A673 (cell line): Measurements from ENCODE around the gene CBY1. TPM values are rescaled to one million over a fixed set of nuclear protein-coding genes. Genes with fewer than 3 reads are reported as not detected.

Source experiments
- BruUV-seq: library from RNA; stranded (reverse); fragments of 400-500 nt; replicated peaks from 2 replicates; lab custom pipeline; 2021; lab: Mats Ljungman, UMichigan
- CTCF ChIA-PET: fragments of 300-600 bp; sonication (Branson Sonifier 250); formaldehyde crosslinking; loops from one replicate; lab custom pipeline; 2022; ENCODE audit warnings: antibody characterized with exemption; lab: Charles Lee
- POLR2A ChIA-PET: fragments of 300-600 bp; sonication (Branson Sonifier 250); formaldehyde crosslinking; loops from one replicate; lab custom pipeline; 2022; ENCODE audit warnings: antibody characterized with exemption; ENCODE audit not compliant: low non-redundant PET; lab: Charles Lee
- DNase-seq: peaks from one replicate; pipeline ENCODE4 v3.0.0-alpha.2; 2015; ENCODE audit warnings: low spot score
- H3K27ac ChIP-seq: fragments of 200-600 bp; sonication (generic); 2 replicates; pipeline ENCODE4 v1.5.1; 2016; ENCODE audit warnings: mixed run types, low read depth, mild to moderate bottlenecking, mixed read lengths, antibody characterized with exemption, low read length; ENCODE audit not compliant: poor library complexity, severe bottlenecking
- H3K27me3 ChIP-seq: fragments of 200-600 bp; sonication (generic); replicated peaks from 2 replicates; pipeline ENCODE4 v1.6.1; 2017; ENCODE audit warnings: mixed run types, low read depth, mild to moderate bottlenecking, mixed read lengths, antibody characterized with exemption, low read length; ENCODE audit not compliant: insufficient read depth, poor library complexity
- H3K36me3 ChIP-seq: fragments of 200-600 bp; sonication (generic); 2 replicates; pipeline ENCODE4 v1.6.1; 2016; ENCODE audit warnings: mixed run types, mild to moderate bottlenecking, mixed read lengths, antibody characterized with exemption, low read length; ENCODE audit not compliant: insufficient read depth, poor library complexity, severe bottlenecking
- H3K4me1 ChIP-seq: fragments of 200-600 bp; sonication (generic); 2 replicates; pipeline ENCODE4 v1.6.1; 2017; ENCODE audit warnings: mixed run types, mild to moderate bottlenecking, mixed read lengths, antibody characterized with exemption, low read length; ENCODE audit not compliant: insufficient read depth, poor library complexity, severe bottlenecking
- H3K4me3 ChIP-seq: fragments of 200-600 bp; sonication (generic); 2 replicates; pipeline ENCODE4 v1.5.1; 2016; ENCODE audit warnings: low read depth, mixed run types, mild to moderate bottlenecking, mixed read lengths, low read length; ENCODE audit not compliant: poor library complexity, severe bottlenecking
- H3K9me3 ChIP-seq: fragments of 200-600 bp; sonication (generic); 2 replicates; pipeline ENCODE4 v1.6.1; 2016; ENCODE audit warnings: mixed run types, low read depth, mild to moderate bottlenecking, mixed read lengths, antibody characterized with exemption, low read length; ENCODE audit not compliant: poor library complexity, severe bottlenecking
- CTCF ChIP-seq: fragments of 300-800, 200-600 bp; sonication (generic); conservative IDR thresholded peaks from 2 replicates; pipeline ENCODE4 v1.5.1; 2017; ENCODE audit warnings: low read depth, mild to moderate bottlenecking, antibody characterized with exemption, low read length, moderate library complexity, mixed read lengths
- EZH2 ChIP-seq: fragments of 200-600 bp; sonication (generic); IDR thresholded peaks from 2 replicates; pipeline ENCODE4 v1.6.1; 2017; ENCODE audit warnings: borderline replicate concordance, low read depth, mild to moderate bottlenecking, mixed read lengths, antibody characterized with exemption, low read length; ENCODE audit not compliant: poor library complexity, severe bottlenecking
- intact Hi-C: fragments of 100-400 bp; cut with micrococcal nuclease; formaldehyde crosslinking; loops from one replicate; pipeline ENCODE4 v1.10.0; 2022; ENCODE audit not compliant: unreplicated experiment
- total RNA-seq: library from RNA; stranded (reverse); gene quantifications from 2 replicates; pipeline ENCODE4 v1.2.3, GENCODE V29; 2021

CBY1 gene
- total RNA-seq, 1 experiment from 2014 or later = 22.1 TPM

GRCh38 chr22:38610234-38610633 is 46.2 kb upstream of the CBY1 start:
- H3K27me3 ChIP-seq = no peaks in the 10 kb centered on the region
- no peak for DNase-seq
- H3K9me3 ChIP-seq = no peaks in the 10 kb centered on the region
- no TSS peak for BruUV-seq
- intact Hi-C loops = no loop called here
- no peak overlapping the region for H3K27ac ChIP-seq
- no peak overlapping the region for H3K4me3 ChIP-seq
- no peaks in the 10 kb centered on the region for H3K4me1 ChIP-seq
- CTCF ChIA-PET = no interaction called here
- TF ChIP-seq CTCF (no peak), EZH2 (no peak)
- POLR2A ChIA-PET = no interaction called here
- no peaks in the 10 kb centered on the region for H3K36me3 ChIP-seq

GRCh38 chr22:38611559-38611958 is 44.9 kb upstream of the CBY1 start:
- intact Hi-C loops = no loop called here
- DNase-seq = no peak
- BruUV-seq = no TSS peak

GRCh38 chr22:38612217-38613006 is 44.0 kb upstream of the CBY1 start:
- ChIA-PET POLR2A (interaction anchor here (0.6 kb wide), 1 partner anchor 9 kb away, joined by 4 read pairs; no protein-coding TSS in a partner anchor), CTCF (no interaction called here)
- Histone ChIP-seq H3K27ac (no peak overlapping the region), H3K27me3 (no peaks in the 10 kb centered on the region), H3K36me3 (no peaks in the 10 kb centered on the region), H3K4me3 (no peak overlapping the region), H3K9me3 (no peaks in the 10 kb centered on the region), H3K4me1 (no peaks in the 10 kb centered on the region)
- BruUV-seq = no TSS peak
- intact Hi-C loops = no loop called here
- TF ChIP-seq CTCF (no peak), EZH2 (no peak)
- no peak for DNase-seq

More at GRCh38 chr22:38611559-38611958, 44.9 kb upstream of the CBY1 start:
- CTCF ChIA-PET = no interaction called here
- Histone ChIP-seq H3K4me1 (no peaks in the 10 kb centered on the region), H3K27me3 (no peaks in the 10 kb centered on the region), H3K36me3 (no peaks in the 10 kb centered on the region), H3K4me3 (no peak overlapping the region), H3K9me3 (no peaks in the 10 kb centered on the region), H3K27ac (no peak overlapping the region)
- POLR2A ChIA-PET = interaction anchor here (0.6 kb wide), 1 partner anchor 10 kb away, joined by 4 read pairs; no protein-coding TSS in a partner anchor
- TF ChIP-seq CTCF = no peak
